ENCODE data around the gene HPS5. TPM values are rescaled to one million over a fixed set of nuclear protein-coding genes. Genes with fewer than 3 reads are reported as not detected.
"Not testable (repeated sequence)": the region's sequence is repeated elsewhere in the genome, so short reads cannot be mapped to it uniquely, and the experiment has no call there.

The HPS5 gene
- total RNA-seq, 1 donor from 2014 or later: 33.0 TPM

DNA sequence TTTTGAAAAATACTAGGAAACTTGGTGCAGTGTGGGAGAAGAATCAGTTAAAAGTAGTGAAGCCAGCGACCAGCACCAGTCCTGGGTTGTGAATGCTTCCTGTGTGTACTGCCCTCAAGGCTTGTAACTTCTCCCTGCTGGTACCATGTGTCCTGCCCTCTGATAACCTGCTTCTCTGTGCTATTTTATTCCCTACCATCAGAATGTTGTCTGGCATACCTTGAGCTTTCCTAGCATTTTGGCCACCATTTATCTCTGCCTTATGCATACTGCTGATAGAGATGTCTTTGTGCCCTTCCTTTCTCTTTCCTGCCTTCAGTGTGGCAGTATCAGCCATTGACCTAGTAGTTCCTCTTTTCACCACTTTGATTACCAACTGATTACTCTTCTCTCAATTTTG lies 2.4 kb upstream of the HPS5 start:
- H3K36me3 ChIP-seq: peaks cover 42% of the 10 kb centered on the region
- no peak overlapping the region for H3K27ac ChIP-seq
- intact Hi-C loops (cut with DNase I): no loop called here
- ATAC-seq (no peak), DNase-seq (no peak)
- H3K4me3 ChIP-seq: peak overlapping the region; percentile 90
- TF ChIP-seq, protein P1, sequence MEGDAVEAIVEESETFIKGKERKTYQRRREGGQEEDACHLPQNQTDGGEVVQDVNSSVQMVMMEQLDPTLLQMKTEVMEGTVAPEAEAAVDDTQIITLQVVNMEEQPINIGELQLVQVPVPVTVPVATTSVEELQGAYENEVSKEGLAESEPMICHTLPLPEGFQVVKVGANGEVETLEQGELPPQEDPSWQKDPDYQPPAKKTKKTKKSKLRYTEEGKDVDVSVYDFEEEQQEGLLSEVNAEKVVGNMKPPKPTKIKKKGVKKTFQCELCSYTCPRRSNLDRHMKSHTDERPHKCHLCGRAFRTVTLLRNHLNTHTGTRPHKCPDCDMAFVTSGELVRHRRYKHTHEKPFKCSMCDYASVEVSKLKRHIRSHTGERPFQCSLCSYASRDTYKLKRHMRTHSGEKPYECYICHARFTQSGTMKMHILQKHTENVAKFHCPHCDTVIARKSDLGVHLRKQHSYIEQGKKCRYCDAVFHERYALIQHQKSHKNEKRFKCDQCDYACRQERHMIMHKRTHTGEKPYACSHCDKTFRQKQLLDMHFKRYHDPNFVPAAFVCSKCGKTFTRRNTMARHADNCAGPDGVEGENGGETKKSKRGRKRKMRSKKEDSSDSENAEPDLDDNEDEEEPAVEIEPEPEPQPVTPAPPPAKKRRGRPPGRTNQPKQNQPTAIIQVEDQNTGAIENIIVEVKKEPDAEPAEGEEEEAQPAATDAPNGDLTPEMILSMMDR (IDR thresholded peaks at IDR 0.05): no peak
- no peaks in the 10 kb centered on the region for H3K9me3 ChIP-seq
- H3K4me1 ChIP-seq: peaks cover 42% of the 10 kb centered on the region
- no peaks in the 10 kb centered on the region for H3K27me3 ChIP-seq

DNA sequence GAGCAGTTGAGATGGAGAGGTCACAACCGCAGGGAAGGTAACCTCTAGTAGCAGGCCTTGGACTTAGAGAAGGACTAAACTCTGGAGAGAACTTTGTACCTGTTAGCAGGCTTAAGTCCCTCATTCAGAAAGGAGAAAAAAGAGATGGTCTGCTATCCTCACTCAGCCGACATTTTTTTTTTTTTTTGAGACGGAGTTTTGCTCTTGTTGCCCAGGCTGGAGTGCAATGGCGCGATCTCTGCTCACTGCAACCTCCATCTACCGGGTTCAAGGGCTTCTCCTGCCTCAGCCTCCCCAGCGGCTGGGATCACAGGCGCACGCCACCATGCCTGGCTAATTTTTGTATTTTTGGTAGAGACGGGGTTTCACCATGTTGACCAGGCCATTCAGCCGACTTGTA lies 1.9 kb upstream of the HPS5 start:
- DNase-seq: not testable (repeated sequence)

DNA sequence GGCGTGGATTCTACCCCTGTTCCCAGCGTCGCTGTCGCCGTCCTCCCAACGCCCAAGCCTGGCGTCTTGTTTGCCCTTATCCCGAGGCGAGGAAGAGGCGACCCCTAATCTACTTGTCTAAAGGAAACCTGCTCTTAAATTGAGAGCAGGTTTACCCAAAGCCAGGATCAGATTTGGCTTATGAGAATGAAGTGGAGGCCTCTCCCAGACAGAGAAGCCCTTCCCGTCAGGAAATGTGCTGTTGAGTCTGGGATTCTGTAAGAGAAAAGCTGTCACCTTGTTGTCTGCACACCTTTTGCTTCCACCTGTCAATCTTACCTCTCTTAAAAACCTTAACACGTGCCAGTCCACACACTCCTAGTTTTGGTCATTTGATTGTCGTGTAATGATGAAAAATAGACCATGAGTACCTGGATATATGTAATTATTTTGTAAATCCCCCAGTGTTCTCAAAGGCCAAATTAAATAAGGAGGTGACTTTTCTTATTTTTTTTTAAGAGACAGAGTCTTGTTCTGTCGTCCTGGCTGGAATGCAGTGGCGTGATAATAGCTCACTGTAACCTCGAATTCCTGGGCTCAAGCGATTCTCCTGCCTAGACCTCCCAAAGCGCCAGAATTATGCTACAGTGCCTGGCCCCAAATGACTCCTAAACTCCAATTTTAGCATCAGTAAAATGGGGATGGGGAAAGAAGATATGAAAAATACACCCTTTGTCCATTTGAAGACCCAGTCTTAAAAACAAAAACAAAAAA lies 1.1 kb upstream of the HPS5 start:
- peak overlapping the region; percentile 90 for H3K4me3 ChIP-seq
- TF ChIP-seq, protein P1 (IDR thresholded peaks at IDR 0.05): no peak
- intact Hi-C loops (cut with DNase I): no loop called here
- no peak for ATAC-seq
- peaks cover 43% of the 10 kb centered on the region for H3K4me1 ChIP-seq
- H3K27me3 ChIP-seq: no peaks in the 10 kb centered on the region
- H3K9me3 ChIP-seq: no peaks in the 10 kb centered on the region
- H3K36me3 ChIP-seq: peaks cover 31% of the 10 kb centered on the region
- DNase-seq: no peak
- peak overlapping the region; percentile 98 for H3K27ac ChIP-seq

More for the DNA sequence above, 1.9 kb upstream of the HPS5 start:
- intact Hi-C loops (cut with DNase I); H3K27ac ChIP-seq; ATAC-seq; H3K27me3 ChIP-seq; H3K9me3 ChIP-seq: not testable (repeated sequence)
- peaks cover 38% of the 10 kb centered on the region for H3K36me3 ChIP-seq
- peak overlapping the region; percentile 90 for H3K4me3 ChIP-seq
- peaks cover 43% of the 10 kb centered on the region for H3K4me1 ChIP-seq

DNA sequence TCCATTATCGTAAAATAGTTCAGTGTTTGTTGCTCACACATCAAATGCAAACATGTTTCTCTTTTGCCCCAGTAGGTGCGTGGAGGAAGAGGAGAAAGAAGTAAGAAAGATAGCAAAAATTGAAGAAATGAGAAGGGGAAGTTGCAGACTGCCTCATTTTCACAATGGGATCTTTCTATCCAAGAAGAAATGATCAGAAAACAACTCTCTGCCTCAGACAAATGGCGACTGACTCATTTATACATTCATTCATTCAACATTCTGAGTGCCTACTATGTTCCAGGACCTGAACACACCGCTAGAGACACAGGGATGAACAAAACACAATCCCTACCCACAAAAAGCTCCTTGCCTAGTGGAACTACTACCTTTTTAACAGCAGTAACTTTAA lies 367 bp downstream of the HPS5 start:
- Histone ChIP-seq H3K4me1 (peaks cover 43% of the 10 kb centered on the region), H3K4me3 (peak overlapping the region; percentile 90), H3K27me3 (no peaks in the 10 kb centered on the region), H3K36me3 (peaks cover 18% of the 10 kb centered on the region), H3K9me3 (no peaks in the 10 kb centered on the region), H3K27ac (peak overlapping the region; percentile 98)
- intact Hi-C loops (cut with DNase I): no loop called here
- TF ChIP-seq, protein P1 (IDR thresholded peaks at IDR 0.05): no peak
- DNase-seq: no peak
- ATAC-seq: no peak

DNA sequence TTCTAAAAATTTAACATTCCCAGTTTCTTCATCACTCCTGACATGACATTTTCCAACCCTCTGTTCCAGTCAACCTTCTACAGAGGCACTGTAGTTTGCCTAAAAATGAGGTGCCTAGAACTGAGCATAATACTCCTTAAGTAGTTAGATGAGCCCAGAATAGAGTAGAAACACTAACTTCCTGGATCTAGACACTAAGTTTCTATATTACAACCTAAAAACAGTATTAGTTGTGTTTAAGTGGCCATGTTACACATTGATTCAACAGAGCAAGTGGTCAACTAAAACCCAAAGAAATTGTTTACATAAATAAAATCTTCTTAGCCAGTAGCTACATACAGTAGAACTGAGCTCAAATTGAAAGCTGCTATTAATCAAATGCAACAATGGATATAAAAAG lies 1.3 kb downstream of the HPS5 start:
- TF ChIP-seq, protein P1 (IDR thresholded peaks at IDR 0.05): no peak
- Histone ChIP-seq H3K9me3 (no peaks in the 10 kb centered on the region), H3K27ac (no peak overlapping the region), H3K36me3 (peaks cover 9% of the 10 kb centered on the region), H3K27me3 (no peaks in the 10 kb centered on the region), H3K4me1 (peaks cover 43% of the 10 kb centered on the region), H3K4me3 (peak overlapping the region; percentile 90)
- DNase-seq (no peak), ATAC-seq (no peak)
- intact Hi-C loops (cut with DNase I): no loop called here

DNA sequence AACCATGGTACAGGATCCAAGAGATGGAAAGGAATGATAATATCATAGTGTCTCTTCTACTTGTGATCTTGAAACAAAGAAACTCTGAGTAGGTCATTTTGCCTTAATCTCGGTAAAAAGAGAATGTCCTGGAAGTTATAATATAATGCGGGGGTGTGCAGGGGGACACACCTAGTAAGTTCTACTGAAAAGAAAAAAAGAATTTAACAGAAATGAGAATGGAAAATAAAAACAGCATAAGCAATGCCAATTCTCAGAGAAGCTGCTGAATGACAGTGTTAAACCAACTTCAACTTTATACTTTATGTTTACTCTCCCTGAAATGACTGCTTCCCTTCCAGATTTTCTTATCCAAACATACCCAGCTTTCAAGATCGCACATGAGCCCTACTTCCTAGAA lies 2.0 kb downstream of the HPS5 start:
- peak overlapping the region; percentile 90 for H3K4me3 ChIP-seq
- H3K36me3 ChIP-seq: peaks cover 2% of the 10 kb centered on the region
- H3K9me3 ChIP-seq: no peaks in the 10 kb centered on the region
- no peak for ATAC-seq
- TF ChIP-seq, protein P1 (IDR thresholded peaks at IDR 0.05): no peak
- no peak overlapping the region for H3K27ac ChIP-seq
- no peaks in the 10 kb centered on the region for H3K27me3 ChIP-seq
- H3K4me1 ChIP-seq: peaks cover 39% of the 10 kb centered on the region
- intact Hi-C loops (cut with DNase I): no loop called here
- DNase-seq: no peak
